Smooth muscle cell (in vitro differentiated cells): ENCODE results near the gene UCMA. TPM values are rescaled to one million over a fixed set of nuclear protein-coding genes. Genes with fewer than 3 reads are reported as not detected.

Experiments used
- DNase-seq: peaks from one replicate; lab custom pipeline; 2025; ENCODE audit not compliant: unreplicated experiment; lab: John Stamatoyannopoulos, UW
- H2AFZ ChIP-seq: fragments of 200-600 bp; sonication (generic); 2 replicates; pipeline ENCODE4 v1.6.0; 2016; ENCODE audit warnings: antibody characterized with exemption, low read depth, mild to moderate bottlenecking
- H3F3A ChIP-seq: fragments of 200-600 bp; sonication (generic); 2 replicates; pipeline ENCODE4 v1.6.0; 2017; ENCODE audit warnings: antibody characterized with exemption, low read depth
- H3K27ac ChIP-seq: fragments of 200-600 bp; sonication (generic); 2 replicates; pipeline ENCODE4 v1.5.1; 2016; ENCODE audit warnings: low read depth, mild to moderate bottlenecking
- H3K27me3 ChIP-seq: fragments of 200-600 bp; sonication (generic); 2 replicates; pipeline ENCODE4 v1.6.1; 2016; ENCODE audit warnings: low read depth, mild to moderate bottlenecking
- H3K36me3 ChIP-seq: fragments of 200-600 bp; sonication (generic); 2 replicates; pipeline ENCODE4 v1.5.1; 2016; ENCODE audit warnings: low read depth
- H3K4me1 ChIP-seq: fragments of 200-600 bp; sonication (generic); 2 replicates; pipeline ENCODE4 v1.5.1; 2016; ENCODE audit warnings: low read depth
- H3K4me2 ChIP-seq: fragments of 200-600 bp; sonication (generic); 2 replicates; pipeline ENCODE4 v1.6.0; 2016; ENCODE audit warnings: mild to moderate bottlenecking
- H3K4me3 ChIP-seq: fragments of 200-600 bp; sonication (generic); 2 replicates; pipeline ENCODE4 v1.5.1; 2016; ENCODE audit warnings: mild to moderate bottlenecking
- H3K79me2 ChIP-seq: fragments of 200-600 bp; sonication (generic); 2 replicates; pipeline ENCODE4 v1.6.0; 2016; ENCODE audit warnings: low read depth, mild to moderate bottlenecking
- H3K9ac ChIP-seq: fragments of 200-600 bp; sonication (generic); 2 replicates; pipeline ENCODE4 v1.6.0; 2016; ENCODE audit warnings: low read depth
- H3K9me3 ChIP-seq: fragments of 200-600 bp; sonication (generic); replicated peaks from 2 replicates; pipeline ENCODE4 v1.5.1; 2016; ENCODE audit warnings: low read depth
- H4K20me1 ChIP-seq: fragments of 200-600 bp; sonication (generic); 2 replicates; pipeline ENCODE4 v1.6.0; 2016; ENCODE audit warnings: low read depth
- CTCF ChIP-seq: fragments of 200-600 bp; sonication (generic); IDR thresholded peaks from 2 replicates; pipeline ENCODE4 v1.5.1; 2017; ENCODE audit warnings: borderline replicate concordance, mild to moderate bottlenecking, antibody characterized with exemption; ENCODE audit not compliant: insufficient read depth, poor library complexity, severe bottlenecking
- WGBS: methylation state at CpG from one replicate; pipeline ENCODE4 v1.1.7; 2016; ENCODE audit warnings: low lambda C conversion rate; 5-methylcytosine and 5-hydroxymethylcytosine counted together
- polyA plus RNA-seq: library from polyadenylated mRNA; unstranded; fragments of >200 nt; fragmentation: Nextera tagmentation; extraction: Ambion mirVana; gene quantifications from 2 replicates; pipeline ENCODE4 v1.2.1, GENCODE V29; 2016
- total RNA-seq: library from RNA; depleted of rRNA; stranded (reverse); fragments of >200 nt; gene quantifications from 2 replicates; pipeline ENCODE4 v1.2.3, GENCODE V29; 2014

Gene UCMA
- total and polyA plus RNA-seq, 2 experiments from 2014 or later = not detected

GRCh38 chr10:13268841-13269240, 34.7 kb upstream of the UCMA start:
- Histone ChIP-seq H4K20me1 (no peaks in the 10 kb centered on the region), H3K4me1 (no peaks in the 10 kb centered on the region), H3K27me3 (no peaks in the 10 kb centered on the region), H3K36me3 (no peaks in the 10 kb centered on the region), H3F3A (no peaks in the 10 kb centered on the region), H3K79me2 (no peaks in the 10 kb centered on the region), H3K4me2 (no peak overlapping the region), H3K4me3 (no peak overlapping the region), H2AFZ (no peak overlapping the region), H3K27ac (no peak overlapping the region), H3K9me3 (no peaks in the 10 kb centered on the region), H3K9ac (no peak overlapping the region)
- 38% methylated on average over 3 of the region's 3 CpGs for WGBS
- no peak for DNase-seq
- TF ChIP-seq CTCF = no peak

- H3K36me3 ChIP-seq = no peaks in the 10 kb centered on the region
- H3F3A ChIP-seq = no peaks in the 10 kb centered on the region
- no peaks in the 10 kb centered on the region for H3K27me3 ChIP-seq
- no peak overlapping the region for H3K4me2 ChIP-seq
- H3K4me1 ChIP-seq = no peaks in the 10 kb centered on the region
- no peak for TF ChIP-seq CTCF
- H3K9ac ChIP-seq = no peak overlapping the region
- no peak for DNase-seq
- H3K4me3 ChIP-seq = no peak overlapping the region
- no peak overlapping the region for H2AFZ ChIP-seq
- H3K79me2 ChIP-seq = no peaks in the 10 kb centered on the region
- no peaks in the 10 kb centered on the region for H4K20me1 ChIP-seq
- 79% methylated on average over 4 of the region's 4 CpGs for WGBS
- no peaks in the 10 kb centered on the region for H3K9me3 ChIP-seq
- H3K27ac ChIP-seq = no peak overlapping the region
Observed at GRCh38 chr10:13268310-13268709, 34.1 kb upstream of the UCMA start.

- no peak overlapping the region for H3K9ac ChIP-seq
- H4K20me1 ChIP-seq = no peaks in the 10 kb centered on the region
- no peak for DNase-seq
- WGBS = 92% methylated on average over 7 of the region's 7 CpGs
- no peaks in the 10 kb centered on the region for H3K9me3 ChIP-seq
- H3K27ac ChIP-seq = no peak overlapping the region
- no peaks in the 10 kb centered on the region for H3F3A ChIP-seq
- H3K27me3 ChIP-seq = no peaks in the 10 kb centered on the region
- no peaks in the 10 kb centered on the region for H3K79me2 ChIP-seq
- no peaks in the 10 kb centered on the region for H3K36me3 ChIP-seq
- H2AFZ ChIP-seq = no peak overlapping the region
- H3K4me3 ChIP-seq = no peak overlapping the region
- no peak overlapping the region for H3K4me2 ChIP-seq
- TF ChIP-seq CTCF = no peak
- no peaks in the 10 kb centered on the region for H3K4me1 ChIP-seq
Observed at GRCh38 chr10:13263591-13263990, 29.4 kb upstream of the UCMA start.

GRCh38 chr10:13262433-13262832, 28.3 kb upstream of the UCMA start:
- Histone ChIP-seq H3K4me1 (no peaks in the 10 kb centered on the region), H3K27me3 (no peaks in the 10 kb centered on the region), H3K4me3 (no peak overlapping the region), H2AFZ (no peak overlapping the region), H3K36me3 (no peaks in the 10 kb centered on the region), H3K9me3 (no peaks in the 10 kb centered on the region), H3F3A (no peaks in the 10 kb centered on the region), H3K4me2 (no peak overlapping the region), H3K27ac (no peak overlapping the region), H3K9ac (no peak overlapping the region), H3K79me2 (no peaks in the 10 kb centered on the region), H4K20me1 (no peaks in the 10 kb centered on the region)
- TF ChIP-seq CTCF = no peak
- DNase-seq = no peak
- WGBS = 77% methylated on average over 1 of the region's 1 CpG
